ENCODE measurements around the gene KIT. TPM values are rescaled to one million over a fixed set of nuclear protein-coding genes. Genes with fewer than 3 reads are reported as not detected.

Gene KIT
- total and polyA plus RNA-seq, 2 of the 4 experiments (the other 2 are of a cell fraction) = 3.3 to 5.9 TPM

DNA sequence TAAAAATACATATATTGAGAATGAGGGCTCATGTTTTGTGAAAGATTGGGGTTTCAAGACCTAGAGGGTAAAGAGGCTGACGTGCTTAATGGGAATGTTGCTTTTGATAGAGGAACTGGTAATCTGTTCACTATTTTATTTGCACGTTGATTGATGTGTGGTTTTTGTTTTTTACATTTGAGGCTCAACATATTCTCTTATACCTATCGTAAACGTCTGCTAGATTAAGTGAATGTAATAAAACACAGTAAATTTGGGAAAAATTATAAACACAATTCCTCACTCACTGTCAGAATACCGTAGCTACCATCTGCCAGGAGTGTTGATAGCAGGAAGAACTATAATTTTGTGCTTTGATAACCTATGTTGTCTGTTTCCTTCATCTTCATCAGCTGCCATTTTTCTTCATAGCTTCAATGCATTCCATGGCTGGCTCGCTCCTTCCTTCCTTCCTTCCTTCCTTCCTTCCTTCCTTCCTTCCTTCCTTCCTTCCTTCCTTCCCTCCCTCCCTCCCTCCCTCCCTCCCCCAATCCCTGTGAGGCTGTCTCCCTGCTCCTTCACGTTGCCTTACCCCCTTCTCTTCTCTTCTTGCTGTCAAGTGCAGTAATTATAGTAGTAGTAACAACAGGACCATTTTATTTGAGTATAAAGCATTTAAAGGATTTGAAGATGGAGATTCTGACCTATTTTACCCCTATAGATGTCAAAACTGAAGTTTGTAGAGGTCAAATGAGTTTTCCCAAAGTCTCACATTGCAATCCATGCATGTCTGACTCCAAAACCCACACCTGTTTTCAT, 20.3 kb downstream of the KIT start:
- Histone ChIP-seq H3K4me1 (ENCODE audit: control insufficient read depth, insufficient read depth, low read length) (no peaks in the 10 kb centered on the region), H3K4ac (ENCODE audit: low read depth, low read length) (no peak overlapping the region), H3K23ac (ENCODE audit: low read depth, low read length) (no peak overlapping the region), H2AK9ac (replicated peaks; ENCODE audit: low read depth, low read length, poor library complexity) (no peak overlapping the region), H2BK5ac (ENCODE audit: low read depth, low read length, poor library complexity, severe bottlenecking) (no peak overlapping the region), H3K56ac (ENCODE audit: extremely low read depth, insufficient read depth, low read length) (no peak overlapping the region), H3K18ac (ENCODE audit: low read depth, low read length) (no peak overlapping the region), H3K36me3 (ENCODE audit: control insufficient read depth, insufficient read depth, low read length) (no peaks in the 10 kb centered on the region), H2AK5ac (ENCODE audit: low read depth, low read length) (no peak overlapping the region), H3K4me3 (ENCODE audit: insufficient read depth, low read depth, low read length) (no peak overlapping the region), H3K27ac (ENCODE audit: insufficient read depth, low read length) (no peak overlapping the region), H2AFZ (replicated peaks; ENCODE audit: low read length, poor library complexity) (no peak overlapping the region), H2BK15ac (ENCODE audit: low read depth, low read length) (no peak overlapping the region), H3K27me3 (ENCODE audit: control insufficient read depth, insufficient read depth, low read length) (no peaks in the 10 kb centered on the region), H4K5ac (ENCODE audit: low read depth, low read length) (no peak overlapping the region), H2BK120ac (ENCODE audit: low read depth, low read length) (no peak overlapping the region), H3K9me1 (ENCODE audit: insufficient read depth, low read length) (no peaks in the 10 kb centered on the region), H3K9me3 (ENCODE audit: control insufficient read depth, insufficient read depth, low read length) (no peaks in the 10 kb centered on the region), H3K79me1 (ENCODE audit: low read depth in 1 of 2, low read length in 2 of 2) (peaks cover 0 to 3% of the 10 kb centered on the region in 2 experiments; a peak in 1 of 4 replicates), H4K20me1 (ENCODE audit: insufficient read depth, low read length) (no peaks in the 10 kb centered on the region), H3K4me2 (ENCODE audit: low read depth, low read length) (no peak overlapping the region), H3K9ac (ENCODE audit: low read depth, low read length) (no peak overlapping the region), H3K14ac (replicated peaks; ENCODE audit: low read depth, low read length) (no peak overlapping the region), H4K8ac (ENCODE audit: low read depth in 2 of 2, low read length in 2 of 2) (no peak overlapping the region), H4K91ac (ENCODE audit: insufficient read depth, low read depth, low read length) (no peak overlapping the region), H2BK20ac (ENCODE audit: low read depth, low read length) (no peak overlapping the region)
- no CpG with 5 or more reads among the region's 7 CpGs for WGBS, 2 experiments (ENCODE audit: extremely low coverage in 2 of 2, insufficient read length in 1 of 2)
- ChIA-PET CTCF (interaction anchor here (1.1 kb wide), 1 partner anchor 9 kb away, joined by 3 read pairs; no protein-coding TSS in a partner anchor), POLR2A (ENCODE audit: unreplicated experiment) (no interaction called here)
- in situ Hi-C loops (cut with MboI; ENCODE audit: low sequenced_read_pairs) = no loop called here
- no TSS peak for BruUV-seq (replicated peaks)
- ATAC-seq (ENCODE audit: low read depth) = no peak
- TF ChIP-seq POLR2A (IDR thresholded peaks at IDR 0.05; ENCODE audit: low read depth, low read length) (no peak), USF2 (IDR thresholded peaks at IDR 0.05; ENCODE audit: low read depth, low read length) (no peak), CEBPB (IDR thresholded peaks at IDR 0.05; ENCODE audit: low read depth, low read length) (no peak), MXI1 (IDR thresholded peaks at IDR 0.05; ENCODE audit: borderline replicate concordance, low read depth, low read length) (no peak), CHD1 (IDR thresholded peaks at IDR 0.05; ENCODE audit: low read depth, low read length) (no peak), RAD21 (IDR thresholded peaks at IDR 0.05; ENCODE audit: low read length) (no peak)
- TF ChIP-seq, protein P1, sequence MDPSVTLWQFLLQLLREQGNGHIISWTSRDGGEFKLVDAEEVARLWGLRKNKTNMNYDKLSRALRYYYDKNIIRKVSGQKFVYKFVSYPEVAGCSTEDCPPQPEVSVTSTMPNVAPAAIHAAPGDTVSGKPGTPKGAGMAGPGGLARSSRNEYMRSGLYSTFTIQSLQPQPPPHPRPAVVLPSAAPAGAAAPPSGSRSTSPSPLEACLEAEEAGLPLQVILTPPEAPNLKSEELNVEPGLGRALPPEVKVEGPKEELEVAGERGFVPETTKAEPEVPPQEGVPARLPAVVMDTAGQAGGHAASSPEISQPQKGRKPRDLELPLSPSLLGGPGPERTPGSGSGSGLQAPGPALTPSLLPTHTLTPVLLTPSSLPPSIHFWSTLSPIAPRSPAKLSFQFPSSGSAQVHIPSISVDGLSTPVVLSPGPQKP (IDR thresholded peaks at IDR 0.05; ENCODE audit: borderline replicate concordance, low read depth, low read length) = no peak
- dilution Hi-C loops (cut with HindIII; ENCODE audit: low sequenced_read_pairs, unreplicated experiment) = no loop called here
- intact Hi-C loops (cut with micrococcal nuclease) = no loop called here
- no peak for DNase-seq

Data from IMR-90 (cell line).